IMR-90 (cell line): ENCODE results near the gene HOXA5. TPM values are rescaled to one million over a fixed set of nuclear protein-coding genes. Genes with fewer than 3 reads are reported as not detected.

Experiments
- ATAC-seq: fragments of 200-7000 bp; cut with Tn5 transposase; 2 replicates; pipeline ENCODE4 v1.9.1; 2020; ENCODE audit warnings: low read depth, mild to moderate bottlenecking, moderate library complexity
- BruUV-seq: library from RNA; stranded (reverse); fragments of 400-500 nt; replicated peaks from 2 replicates; lab custom pipeline; 2021; lab: Mats Ljungman, UMichigan
- CTCF ChIA-PET: fragments of 300-600 bp; formaldehyde crosslinking; extraction: SDS; loops from one replicate; lab custom pipeline; 2021; ENCODE audit warnings: antibody characterized with exemption; lab: Yijun Ruan, JAX
- POLR2A ChIA-PET: fragments of 300-600 bp; sonication (Branson Sonifier 250); formaldehyde crosslinking; loops from one replicate; lab custom pipeline; 2022; ENCODE audit warnings: antibody characterized with exemption; ENCODE audit not compliant: unreplicated experiment; lab: Charles Lee
- DNase-seq: peaks from one replicate; pipeline ENCODE4 v3.0.0; 2013
- H2AFZ ChIP-seq: replicated peaks from 2 replicates; pipeline ENCODE3; 2013; ENCODE audit warnings: low read length, mild to moderate bottlenecking; ENCODE audit not compliant: poor library complexity
- H2AK5ac ChIP-seq: 2 replicates; pipeline ENCODE4 v1.6.1; 2013; ENCODE audit warnings: low read depth, low read length, inconsistent platforms
- H2AK9ac ChIP-seq: replicated peaks from 2 replicates; pipeline ENCODE3; 2013; ENCODE audit warnings: mild to moderate bottlenecking, low read depth, low read length, moderate library complexity; ENCODE audit not compliant: poor library complexity
- H2BK120ac ChIP-seq: 2 replicates; pipeline ENCODE4 v1.6.1; 2013; ENCODE audit warnings: low read depth, low read length, inconsistent platforms
- H2BK15ac ChIP-seq: 3 replicates; pipeline ENCODE4 v1.6.1; 2013; ENCODE audit warnings: low read depth, low read length, inconsistent platforms
- H2BK20ac ChIP-seq: 2 replicates; pipeline ENCODE4 v1.6.1; 2013; ENCODE audit warnings: low read depth, mild to moderate bottlenecking, inconsistent platforms, low read length, moderate library complexity
- H2BK5ac ChIP-seq: 2 replicates; pipeline ENCODE4 v1.6.1; 2013; ENCODE audit warnings: mild to moderate bottlenecking, low read depth, low read length, inconsistent platforms; ENCODE audit not compliant: poor library complexity, severe bottlenecking
- H3K14ac ChIP-seq: replicated peaks from 2 replicates; pipeline ENCODE4 v1.6.1; 2013; ENCODE audit warnings: low read depth, low read length, inconsistent platforms
- H3K18ac ChIP-seq: 2 replicates; pipeline ENCODE4 v1.6.1; 2013; ENCODE audit warnings: low read depth, low read length, control low read depth
- H3K23ac ChIP-seq: 2 replicates; pipeline ENCODE4 v1.6.1; 2013; ENCODE audit warnings: low read depth, low read length, inconsistent platforms
- H3K27ac ChIP-seq: 2 replicates; pipeline ENCODE4 v1.5.1; 2013; ENCODE audit warnings: mild to moderate bottlenecking, control low read depth, low read length; ENCODE audit not compliant: insufficient read depth
- H3K27me3 ChIP-seq: 2 replicates; pipeline ENCODE4 v1.6.1; 2013; ENCODE audit warnings: low read length; ENCODE audit not compliant: control insufficient read depth, insufficient read depth
- H3K36me3 ChIP-seq: 2 replicates; pipeline ENCODE4 v1.6.1; 2013; ENCODE audit warnings: low read length, mixed read lengths; ENCODE audit not compliant: control insufficient read depth, insufficient read depth
- H3K4ac ChIP-seq: 2 replicates; pipeline ENCODE4 v1.6.1; 2013; ENCODE audit warnings: low read depth, low read length, inconsistent platforms
- H3K4me1 ChIP-seq: 2 replicates; pipeline ENCODE4 v1.6.1; 2013; ENCODE audit warnings: low read length, mixed read lengths; ENCODE audit not compliant: control insufficient read depth, insufficient read depth
- H3K4me2 ChIP-seq: 2 replicates; pipeline ENCODE4 v1.6.1; 2013; ENCODE audit warnings: low read depth, mild to moderate bottlenecking, control low read depth, low read length, moderate library complexity
- H3K4me3 ChIP-seq: 2 replicates; pipeline ENCODE4 v1.5.1; 2013; ENCODE audit warnings: low read depth, mild to moderate bottlenecking, control low read depth, low read length, moderate library complexity; ENCODE audit not compliant: insufficient read depth
- H3K56ac ChIP-seq: 2 replicates; pipeline ENCODE4 v1.6.1; 2013; ENCODE audit warnings: low read length, inconsistent platforms; ENCODE audit not compliant: insufficient read depth; ENCODE audit errors: extremely low read depth
- H3K79me1 ChIP-seq, 2 experiments: 2 replicates each; pipeline ENCODE4 v1.6.1; 2013; ENCODE audit warnings: low read length in 2 of 2, inconsistent platforms in 1 of 2, low read depth in 1 of 2
- H3K9ac ChIP-seq: 2 replicates; pipeline ENCODE4 v1.6.1; 2013; ENCODE audit warnings: low read depth, low read length, control low read depth
- H3K9me1 ChIP-seq: 2 replicates; pipeline ENCODE4 v1.6.1; 2013; ENCODE audit warnings: low read length, inconsistent platforms; ENCODE audit not compliant: insufficient read depth
- H3K9me3 ChIP-seq: 2 replicates; pipeline ENCODE4 v1.6.1; 2013; ENCODE audit warnings: low read length; ENCODE audit not compliant: control insufficient read depth, insufficient read depth
- H4K20me1 ChIP-seq: 2 replicates; pipeline ENCODE4 v1.6.1; 2013; ENCODE audit warnings: low read length, inconsistent platforms; ENCODE audit not compliant: insufficient read depth
- H4K5ac ChIP-seq: 2 replicates; pipeline ENCODE4 v1.6.1; 2013; ENCODE audit warnings: mild to moderate bottlenecking, low read depth, low read length, control low read depth
- H4K8ac ChIP-seq, 2 experiments: 2 replicates each; pipeline ENCODE4 v1.6.1; 2013; ENCODE audit warnings: low read depth in 2 of 2, low read length in 2 of 2, control low read depth in 1 of 2, inconsistent platforms in 1 of 2
- H4K91ac ChIP-seq: 2 replicates; pipeline ENCODE4 v1.6.1; 2013; ENCODE audit warnings: low read depth, low read length, inconsistent platforms; ENCODE audit not compliant: insufficient read depth
- BHLHE40 ChIP-seq: fragments of 150-350 bp; IDR thresholded peaks from 2 replicates; pipeline ENCODE4 v1.6.1; 2016; ENCODE audit warnings: mild to moderate bottlenecking, low read depth, low read length
- CEBPB ChIP-seq: IDR thresholded peaks from 2 replicates; pipeline ENCODE4 v1.6.1; 2012; ENCODE audit warnings: low read depth, low read length, improper control_type of control experiment
- CHD1 ChIP-seq: IDR thresholded peaks from 2 replicates; pipeline ENCODE4 v1.6.1; 2012; ENCODE audit warnings: low read depth, low read length, improper control_type of control experiment
- CTCF ChIP-seq: conservative IDR thresholded peaks from 2 replicates; pipeline ENCODE4 v1.5.1; 2012; ENCODE audit warnings: mild to moderate bottlenecking, low read depth, low read length, improper control_type of control experiment
- FOS ChIP-seq: fragments of 150-350 bp; IDR thresholded peaks from 2 replicates; pipeline ENCODE4 v1.6.1; 2016; ENCODE audit warnings: low read depth, low read length
- MAZ ChIP-seq: IDR thresholded peaks from 2 replicates; pipeline ENCODE4 v1.6.1; 2012; ENCODE audit warnings: low read depth, mild to moderate bottlenecking, low read length, improper control_type of control experiment, moderate library complexity, borderline replicate concordance
- MXI1 ChIP-seq: IDR thresholded peaks from 2 replicates; pipeline ENCODE4 v1.6.1; 2012; ENCODE audit warnings: low read depth, mild to moderate bottlenecking, low read length, moderate library complexity, borderline replicate concordance
- POLR2A ChIP-seq: IDR thresholded peaks from 2 replicates; pipeline ENCODE4 v1.6.1; 2012; ENCODE audit warnings: mild to moderate bottlenecking, low read depth, low read length
- RAD21 ChIP-seq: IDR thresholded peaks from 2 replicates; pipeline ENCODE4 v1.6.1; 2012; ENCODE audit warnings: low read length, improper control_type of control experiment
- RCOR1 ChIP-seq: IDR thresholded peaks from 2 replicates; pipeline ENCODE4 v1.6.1; 2012; ENCODE audit warnings: mild to moderate bottlenecking, low read length, improper control_type of control experiment; ENCODE audit not compliant: insufficient replicate concordance
- RFX5 ChIP-seq: IDR thresholded peaks from 2 replicates; pipeline ENCODE4 v1.8.0; 2012; ENCODE audit warnings: low read depth, mild to moderate bottlenecking, low read length, moderate library complexity
- SMC3 ChIP-seq: fragments of 150-350 bp; IDR thresholded peaks from 2 replicates; pipeline ENCODE4 v1.6.1; 2016; ENCODE audit warnings: low read depth, mild to moderate bottlenecking, antibody characterized with exemption, low read length, moderate library complexity
- USF2 ChIP-seq: fragments of 150-350 bp; IDR thresholded peaks from 2 replicates; pipeline ENCODE4 v1.6.1; 2017; ENCODE audit warnings: mild to moderate bottlenecking, antibody characterized with exemption, low read length, low read depth
- WGBS, 2 experiments: methylation state at CpG; one replicate each; pipeline versions ENCODE4 v1.1.5 to v1.1.7; 2013; ENCODE audit warnings: missing lambda C conversion rate in 2 of 2; ENCODE audit not compliant: insufficient read length in 1 of 2; ENCODE audit errors: extremely low coverage in 2 of 2; 5-methylcytosine and 5-hydroxymethylcytosine counted together
- dilution Hi-C: fragments of 300-500 bp; cut with HindIII; formaldehyde crosslinking; loops from one replicate; pipeline ENCODE4 v1.14.3; 2018; ENCODE audit warnings: low sequenced_read_pairs; ENCODE audit not compliant: unreplicated experiment
- in situ Hi-C: fragments of 300-500 bp; cut with MboI; formaldehyde crosslinking; loops from 3 replicates; pipeline ENCODE4 v1.14.3; 2019; ENCODE audit warnings: low sequenced_read_pairs, inconsistent platforms, mixed read lengths
- intact Hi-C: fragments of 100-400 bp; cut with micrococcal nuclease; formaldehyde crosslinking; loops from 2 replicates; pipeline ENCODE4 v1.10.0; 2022
- polyA plus RNA-seq, 3 experiments: library from polyadenylated mRNA; depleted of rRNA; stranded (reverse); fragments of >200 nt; gene quantifications; 2 replicates each; pipeline ENCODE4 v1.2.3, GENCODE V29; 2012; ENCODE audit warnings: low replicate concordance in 1 of 3
- total RNA-seq: library from RNA; depleted of rRNA; stranded (reverse); fragments of >200 nt; gene quantifications from 2 replicates; pipeline ENCODE4 v1.2.3, GENCODE V29; 2012

The HOXA5 gene
- total and polyA plus RNA-seq, 2 of the 4 experiments (the other 2 are of a cell fraction): 19.9 to 29.4 TPM

- BruUV-seq: no TSS peak
- H3K9ac ChIP-seq: peak within 1 kb of the TSS; percentile 99
- no peak; the same call in 1 of the 2 replicates for TF ChIP-seq MAZ
- TF ChIP-seq RCOR1: no peak
- TF ChIP-seq FOS: no peak
- TF ChIP-seq RAD21: peak; percentile 36; the same call in 1 of the 2 replicates
- no peak for TF ChIP-seq SMC3
- peak; percentile 66 for TF ChIP-seq BHLHE40
- no peak for TF ChIP-seq CEBPB
- TF ChIP-seq CHD1: 0 out of 2 replicates have a peak, but pooled peaks have one; percentile 27
- no peak for TF ChIP-seq RFX5
- TF ChIP-seq MXI1: no peak; the same call in 1 of the 2 replicates
- 0 out of 2 replicates have a peak, but pooled peaks have one; percentile 2 for TF ChIP-seq CTCF
- TF ChIP-seq POLR2A: peak; percentile 94
- peak; percentile 96 for TF ChIP-seq USF2
Observed at GRCh38 chr7:27095897-27096767, 47.3 kb downstream of the HOXA5 start, which contains the start of gene HOXA1. HOXA1 (minus strand) TSS chr7:27096000; CDS start chr7:27095912, 88 bp downstream.

More at GRCh38 chr7:27095897-27096767, 47.3 kb downstream of the HOXA5 start, which contains the start of gene HOXA1:
- H3K36me3 ChIP-seq: peaks cover 10% of the 10 kb centered on the region
- H2BK15ac ChIP-seq: peak within 1 kb of the TSS; percentile 86; the same call in 2 of the 3 replicates
- peak within 1 kb of the TSS; percentile 97 for H2AK9ac ChIP-seq
- peak within 1 kb of the TSS; percentile 95 for H2AFZ ChIP-seq
- peak within 1 kb of the TSS; percentile 91 for H2BK5ac ChIP-seq
- peak within 1 kb of the TSS; percentile 93 for H3K56ac ChIP-seq
- peak within 1 kb of the TSS; percentile 91 for H2AK5ac ChIP-seq
- peak within 1 kb of the TSS; percentile 26; the same call in 1 of the 2 replicates for H4K5ac ChIP-seq
- H3K23ac ChIP-seq: peak within 1 kb of the TSS; percentile 100
- peak within 1 kb of the TSS; percentile 97 for H3K27ac ChIP-seq
- in situ Hi-C loops: no loop called here
- POLR2A ChIA-PET: interaction anchor here (0.9 to 1.1 kb wide), 2 partner anchors 10 to 35 kb away, joined by 3 to 5 read pairs; partner anchors contain the start of gene HOXA4
- H3K4me2 ChIP-seq: peak within 1 kb of the TSS; percentile 91
- H4K8ac ChIP-seq: peak within 1 kb of the TSS; percentile 80 to 83
- CTCF ChIA-PET: interaction anchor here (0.6 to 1.0 kb wide), 3 partner anchors 19 to 47 kb away, joined by 3 read pairs; partner anchors contain the start of gene HOXA5
- peak within 1 kb of the TSS; percentile 88 for H4K91ac ChIP-seq
- H3K9me1 ChIP-seq: no peaks in the 10 kb centered on the region
- peaks cover 10 to 16% of the 10 kb centered on the region in 2 experiments; a peak in 3 of 4 replicates for H3K79me1 ChIP-seq
- intact Hi-C loops: loop anchor here (2.0 kb wide), 3 partner anchors 33 to 409 kb away; partner anchors contain the start of gene SKAP2
- H3K27me3 ChIP-seq: no peaks in the 10 kb centered on the region
- peak within 1 kb of the TSS; percentile 98 for H3K14ac ChIP-seq
- peak within 1 kb of the TSS; percentile 95 for H3K4ac ChIP-seq
- peak; percentile 95 for DNase-seq
- WGBS, 2 experiments: 0% methylated on average over 14 of the region's 68 CpGs; no CpG with 5 or more reads in 1 of the 2 experiments
- H3K9me3 ChIP-seq: no peaks in the 10 kb centered on the region
- peak; percentile 73 for ATAC-seq
- H3K4me1 ChIP-seq: peaks cover 6% of the 10 kb centered on the region
- H2BK20ac ChIP-seq: peak within 1 kb of the TSS; percentile 61; the same call in 1 of the 2 replicates
- peak within 1 kb of the TSS; percentile 92 for H3K4me3 ChIP-seq
- H3K18ac ChIP-seq: peak within 1 kb of the TSS; percentile 82
- peaks cover 13% of the 10 kb centered on the region for H4K20me1 ChIP-seq
- dilution Hi-C loops: no loop called here
- H2BK120ac ChIP-seq: peak within 1 kb of the TSS; percentile 80
